ENCODE results near the gene TOB2.
"Not testable (repeated sequence)": the region's sequence is repeated elsewhere in the genome, so short reads cannot be mapped to it uniquely, and the experiment has no call there.

TOB2 gene

DNA sequence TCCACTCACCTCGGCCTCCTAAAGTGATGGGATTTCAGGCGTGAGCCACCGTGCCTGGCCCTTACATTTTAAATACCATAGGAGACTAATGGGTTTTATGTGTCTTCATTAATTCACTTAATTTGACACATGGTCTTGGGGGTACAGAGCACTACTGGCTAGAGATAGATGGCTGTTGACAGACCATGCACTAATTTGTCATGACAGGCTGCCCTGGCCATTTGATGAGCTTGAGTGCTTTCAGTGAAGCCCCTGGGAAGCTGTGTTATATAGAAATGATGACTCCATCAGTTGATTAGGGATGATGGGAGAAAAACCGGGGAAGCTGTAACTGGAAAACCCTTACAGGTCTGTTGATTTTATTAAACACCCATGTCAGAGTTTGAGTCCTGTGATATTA is 15.3 kb upstream of the TOB2 start:
- DNase-seq: no peak

DNA sequence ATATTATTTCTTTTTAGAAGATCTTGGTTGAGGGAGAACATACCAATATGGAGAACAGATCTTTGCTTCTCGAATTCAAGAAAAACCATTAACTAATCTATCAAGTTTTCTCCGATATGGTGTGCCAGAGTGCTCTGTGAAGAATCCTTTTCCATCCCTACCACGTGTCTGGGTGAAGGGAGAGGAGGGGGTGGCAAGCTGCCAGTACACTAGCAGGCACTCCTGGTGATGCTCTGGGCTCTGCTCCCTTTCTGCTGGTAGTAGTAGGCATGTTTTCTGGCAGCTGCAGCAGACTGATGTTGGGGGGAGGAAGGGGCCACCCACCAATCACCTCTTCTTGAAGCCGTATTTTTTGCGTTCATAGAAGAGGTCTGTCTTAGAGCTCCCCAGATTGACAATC is 13.5 kb upstream of the TOB2 start:
- DNase-seq: not testable (repeated sequence)

- DNase-seq: no peak
Observed at GRCh38 chr22:41459431-41459830, 12.8 kb upstream of the TOB2 start.

GRCh38 chr22:41458161-41458728 is 11.6 kb upstream of the TOB2 start:
- DNase-seq: no peak

DNA sequence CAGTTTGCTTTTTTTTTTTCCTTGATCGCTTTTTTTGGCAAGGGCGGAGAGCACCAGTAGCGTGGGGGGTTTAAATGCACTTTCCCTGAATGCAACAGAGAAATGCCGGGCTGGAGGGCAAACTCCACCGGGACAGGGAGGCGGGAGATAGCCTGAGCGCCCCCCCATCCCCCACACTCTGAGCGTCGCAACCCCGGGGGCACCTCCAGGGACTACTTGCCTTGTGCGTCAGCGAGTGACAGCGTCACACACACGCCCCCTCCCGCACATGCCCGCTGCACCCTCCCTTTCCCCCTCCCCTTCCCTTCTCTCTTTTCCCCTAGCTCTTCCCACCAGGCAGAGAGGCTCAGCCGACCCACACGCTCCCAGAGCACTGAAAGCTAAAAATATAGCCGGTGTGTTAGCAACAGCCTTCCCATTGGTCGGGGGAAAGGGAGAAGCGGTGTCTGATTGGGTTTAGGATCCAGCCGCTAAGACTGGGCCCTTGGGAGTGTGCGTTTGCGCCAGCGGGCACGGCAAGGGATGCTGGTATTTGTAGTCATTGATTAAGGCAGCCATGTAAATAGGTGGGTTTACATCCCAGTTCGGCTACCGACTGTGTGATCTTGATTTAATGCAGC is 1.7 kb upstream of the TOB2 start:
- DNase-seq: peak; percentile 90

DNA sequence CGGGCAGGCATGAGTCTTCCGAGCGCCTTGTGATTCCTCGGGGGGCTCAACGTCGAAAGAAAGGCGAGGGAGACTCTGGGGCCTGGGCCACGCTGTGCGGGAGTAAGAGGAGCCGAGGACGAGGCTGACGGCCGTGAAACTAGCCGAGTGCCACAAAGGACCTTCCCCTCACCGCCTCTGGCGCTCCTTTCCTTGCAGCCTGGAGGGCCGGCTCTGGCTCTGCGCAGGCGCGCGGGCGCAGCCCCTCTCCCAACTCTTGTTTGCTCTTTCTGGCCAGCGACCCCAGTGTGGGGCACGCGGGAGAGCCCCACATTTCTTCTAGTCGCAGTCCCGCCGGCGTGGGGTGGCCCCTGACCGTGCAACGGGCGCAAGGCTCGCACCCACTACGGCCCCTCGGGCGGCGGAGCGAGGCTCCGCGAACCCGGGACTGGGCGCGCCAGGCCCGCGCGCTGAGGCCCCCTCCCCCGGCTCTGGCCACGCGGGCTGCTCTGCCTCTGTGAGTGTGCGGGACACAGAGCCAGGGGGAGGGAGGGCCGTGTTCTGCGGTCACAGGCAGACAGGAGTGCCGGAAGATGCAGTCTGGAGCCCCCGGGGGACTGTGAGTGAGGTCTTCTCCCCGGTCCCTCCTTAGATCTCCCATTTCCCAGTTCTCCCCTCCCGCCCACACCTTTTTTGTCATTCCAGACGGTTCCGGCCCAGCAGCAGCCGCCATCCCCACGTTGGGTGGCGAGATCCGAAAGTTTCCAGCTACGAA is 1.0 kb upstream of the TOB2 start:
- peak; percentile 66 for DNase-seq

GRCh38 chr22:41446057-41446501 is 522 bp downstream of the TOB2 start:
- DNase-seq: no peak

DNA sequence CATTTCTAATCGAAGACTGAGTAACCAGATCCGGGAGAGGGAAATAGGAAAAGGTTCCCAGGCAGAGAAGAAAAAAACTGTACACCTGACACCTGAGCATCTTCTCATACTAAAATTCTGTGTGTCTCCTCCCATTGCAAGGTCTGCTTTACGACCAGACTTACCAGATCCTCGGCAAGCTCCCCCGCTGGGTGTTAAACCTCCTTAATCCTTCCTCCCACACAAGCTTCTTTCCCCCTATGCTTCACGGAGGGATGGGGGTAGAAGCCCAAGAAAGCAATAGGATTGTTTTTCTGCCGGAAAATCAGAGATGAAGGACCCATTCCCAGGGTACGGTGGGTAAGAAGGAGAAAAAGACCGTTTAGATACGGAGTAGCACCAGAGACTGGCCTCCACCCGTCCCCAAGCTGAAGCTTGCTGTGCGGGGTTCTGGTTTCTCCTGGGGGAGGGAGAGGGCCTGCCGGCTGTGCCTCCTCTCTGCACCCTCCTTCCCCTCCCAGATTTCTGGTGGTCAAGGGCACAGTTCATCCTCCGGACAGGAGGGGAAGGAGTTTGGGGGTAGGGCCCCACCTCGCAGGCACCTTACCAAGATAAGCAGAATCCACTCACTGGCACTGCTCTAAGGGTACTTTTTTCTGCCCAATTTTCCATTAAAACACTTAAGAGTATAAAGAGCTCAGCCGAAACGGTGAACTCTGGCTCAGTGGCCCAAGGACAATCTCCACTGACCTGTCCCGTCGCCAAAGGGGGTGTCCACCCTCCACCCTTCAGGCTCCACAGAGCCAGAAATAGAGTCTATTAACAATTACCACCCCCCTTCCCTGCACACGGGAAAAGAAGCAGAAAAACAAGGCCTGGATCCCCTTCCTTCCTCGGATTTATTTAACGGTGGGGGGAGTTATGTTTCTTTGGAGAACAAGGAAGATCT is 1.2 kb downstream of the TOB2 start:
- peak; percentile 24 for DNase-seq

- DNase-seq: peak; percentile 87
Observed at GRCh38 chr22:41444360-41445128, 2.1 kb downstream of the TOB2 start.

- no peak for DNase-seq
Observed at GRCh38 chr22:41442240-41442792, 4.3 kb downstream of the TOB2 start.

- DNase-seq: not testable (repeated sequence)
Observed at GRCh38 chr22:41440511-41440910, 6.1 kb downstream of the TOB2 start.

GRCh38 chr22:41437198-41437597 is 9.4 kb downstream of the TOB2 start:
- no peak for DNase-seq

GRCh38 chr22:41436322-41437113 is 10.1 kb downstream of the TOB2 start:
- DNase-seq: no peak

DNA sequence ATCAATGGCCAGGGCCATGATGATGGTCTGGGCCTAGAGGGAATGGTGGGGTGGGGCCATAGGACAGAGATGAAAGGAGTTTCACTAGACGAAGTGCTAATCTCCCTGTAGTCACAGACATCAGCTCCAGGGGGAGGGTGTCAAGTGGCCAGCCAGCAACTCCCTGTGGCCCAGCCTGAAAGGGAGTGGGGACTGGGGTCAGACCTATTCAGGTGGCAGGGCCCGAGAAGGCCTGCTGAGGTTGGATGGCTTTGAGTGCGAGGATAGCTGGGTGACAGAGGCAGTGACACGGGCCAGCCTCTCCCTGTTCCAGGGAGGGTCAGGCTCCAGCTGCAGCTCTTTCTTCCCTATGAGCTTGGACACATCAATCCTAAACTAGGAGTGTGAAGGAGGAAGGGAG is 11.0 kb downstream of the TOB2 start:
- DNase-seq: no peak

- DNase-seq: not testable (repeated sequence)
Observed at GRCh38 chr22:41434361-41435003, 12.1 kb downstream of the TOB2 start.

DNA sequence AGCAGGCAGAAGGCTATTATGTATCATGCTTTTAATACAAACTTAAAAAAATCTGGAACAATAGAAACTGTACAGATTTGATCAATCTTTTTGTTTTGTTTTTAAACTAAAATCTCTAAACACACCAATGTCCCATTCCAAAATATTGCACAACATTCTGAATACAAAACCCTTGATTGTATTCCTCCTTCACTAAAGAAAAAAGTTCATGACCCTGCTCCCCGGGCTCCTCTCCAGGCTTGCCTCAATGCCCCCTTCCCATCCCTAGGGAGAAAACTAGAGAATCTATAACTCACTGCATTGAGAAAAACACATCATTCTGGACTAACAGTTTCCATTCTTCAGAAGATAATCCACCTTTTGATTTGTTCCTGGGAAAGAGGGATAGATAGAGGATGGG is 13.1 kb downstream of the TOB2 start:
- not testable (repeated sequence) for DNase-seq

DNA sequence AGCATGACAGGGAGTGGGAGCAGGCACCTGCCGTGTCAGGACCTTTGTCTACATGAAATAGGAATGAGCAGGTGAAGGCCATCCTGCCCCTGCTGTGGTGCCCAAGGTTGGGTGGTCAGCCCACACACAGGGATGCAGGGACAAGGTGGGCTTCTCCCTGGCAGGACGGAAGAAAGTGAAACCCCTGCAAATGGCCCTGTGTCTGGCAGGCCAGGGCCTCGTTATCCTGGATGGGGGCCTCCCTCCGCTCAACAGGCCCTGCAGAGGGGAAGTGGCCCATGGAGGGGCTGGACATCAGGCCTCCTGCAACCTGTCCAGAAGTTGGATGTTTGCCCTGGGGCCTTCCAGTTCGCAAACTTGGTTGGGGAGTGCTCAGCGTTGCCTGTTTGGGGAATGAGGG is 14.9 kb downstream of the TOB2 start:
- no peak for DNase-seq

GRCh38 chr22:41429951-41430332 is 16.7 kb downstream of the TOB2 start:
- DNase-seq: no peak

DNA sequence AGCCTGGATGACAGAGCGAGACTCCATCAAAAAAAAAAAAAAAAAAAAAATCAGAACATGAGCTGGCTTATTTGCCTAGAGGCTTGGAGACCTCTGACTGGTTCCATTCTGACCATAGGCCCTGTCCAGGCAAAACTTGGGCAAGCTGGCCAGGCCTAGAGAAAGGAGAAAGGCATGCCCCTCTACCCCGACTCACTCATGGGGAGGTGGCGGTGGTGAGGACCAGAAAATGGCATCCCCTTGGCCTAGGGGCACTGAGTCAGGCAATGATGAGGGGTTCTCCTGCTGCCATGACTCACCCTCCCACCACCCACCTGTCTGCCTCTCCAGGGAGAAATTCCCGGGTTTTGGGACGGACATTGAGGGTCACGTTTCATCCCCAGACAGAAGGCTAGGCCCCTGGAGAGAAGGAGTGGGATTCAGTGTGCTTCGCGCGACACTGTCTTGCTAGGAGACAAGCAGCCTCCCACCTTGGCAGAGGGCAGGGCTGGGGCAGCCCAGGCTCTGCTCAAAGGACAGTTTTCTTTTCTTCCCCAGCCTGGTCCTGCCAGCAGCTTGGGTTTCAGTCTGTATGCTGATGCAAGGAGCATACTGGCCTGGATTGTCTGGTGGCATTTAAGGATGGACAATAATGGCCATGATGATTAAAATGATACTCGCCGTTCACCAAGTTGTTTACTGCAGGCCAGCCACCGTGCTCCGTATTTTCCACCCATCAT is 17.2 kb downstream of the TOB2 start:
- DNase-seq: no peak
